Skeletal muscle cell (primary cell): ENCODE results near the gene REEP6.
"Not testable (repeated sequence)": the region's sequence is repeated elsewhere in the genome, so short reads cannot be mapped to it uniquely, and the experiment has no call there.

Experiments used
- DNase-seq: peaks from one replicate; pipeline ENCODE4 v3.0.0-alpha.2; 2010; ENCODE audit warnings: low read depth
- H3K4me3 ChIP-seq: 2 replicates; pipeline ENCODE4 v1.5.1; 2011; ENCODE audit warnings: low read depth, mild to moderate bottlenecking, control low read depth, low read length, moderate library complexity

REEP6 gene

DNA sequence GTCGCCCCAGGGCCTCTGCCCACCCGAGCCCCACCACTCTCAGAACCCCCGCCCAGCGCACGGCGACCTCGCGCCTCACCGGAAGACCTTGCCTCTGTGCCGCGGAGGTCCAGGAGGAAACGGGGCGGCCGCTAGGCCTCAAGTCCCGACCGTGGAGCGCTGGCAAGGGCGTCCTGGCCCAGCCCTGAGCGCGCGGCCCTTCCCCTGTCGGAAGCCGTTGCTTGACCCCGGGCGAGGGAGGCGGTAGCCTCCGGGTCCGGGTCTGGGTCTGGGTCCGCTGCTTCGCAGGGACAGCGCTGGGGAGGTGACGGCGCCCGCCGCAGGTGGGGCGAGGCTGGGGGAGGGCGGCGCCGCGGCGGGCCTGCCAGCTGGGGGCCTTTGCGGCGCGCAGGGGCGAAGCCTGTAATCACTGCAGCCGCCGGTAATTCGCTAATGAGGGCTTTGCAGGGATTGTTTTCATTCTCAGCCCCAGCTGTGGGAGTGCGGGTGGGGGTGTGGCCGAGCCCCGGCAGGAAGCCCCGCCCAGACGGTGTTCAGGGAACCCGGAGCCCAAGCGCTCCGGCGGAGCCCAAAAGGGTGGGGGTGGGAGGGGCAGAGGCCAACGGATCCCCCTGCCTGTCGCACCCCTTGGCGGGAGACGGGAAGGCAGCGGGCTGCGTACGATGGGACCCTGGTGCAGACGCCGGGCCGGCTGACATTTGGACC, 20.5 kb upstream of the REEP6 start:
- peak overlapping the region; percentile 32 for H3K4me3 ChIP-seq
- DNase-seq: no peak

DNA sequence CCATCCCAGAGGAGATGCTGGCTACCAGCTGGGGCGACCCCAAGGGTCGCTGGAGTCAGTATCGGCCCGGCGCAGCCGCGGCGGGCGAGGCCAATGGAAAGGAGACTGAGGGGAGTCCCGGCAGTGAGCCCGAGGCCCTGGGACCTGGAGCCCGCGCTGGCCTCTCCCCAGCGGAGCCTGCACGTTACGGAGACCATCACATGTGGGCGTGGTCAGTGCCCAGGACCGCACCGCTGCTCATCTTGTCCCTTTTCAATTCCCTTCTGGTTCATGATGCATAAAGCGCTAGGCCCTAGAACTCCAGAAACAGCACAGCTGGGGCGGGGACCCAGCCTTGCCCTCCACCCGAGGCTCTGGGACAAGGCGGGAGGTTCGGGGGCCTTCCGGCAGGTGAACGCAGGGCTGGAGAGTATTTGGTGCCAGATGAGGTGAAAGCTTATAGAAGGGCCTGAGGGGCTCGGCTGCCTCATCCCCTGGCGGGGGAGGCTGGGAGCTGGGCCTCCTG, 19.9 kb upstream of the REEP6 start:
- peak overlapping the region; percentile 32 for H3K4me3 ChIP-seq

DNA sequence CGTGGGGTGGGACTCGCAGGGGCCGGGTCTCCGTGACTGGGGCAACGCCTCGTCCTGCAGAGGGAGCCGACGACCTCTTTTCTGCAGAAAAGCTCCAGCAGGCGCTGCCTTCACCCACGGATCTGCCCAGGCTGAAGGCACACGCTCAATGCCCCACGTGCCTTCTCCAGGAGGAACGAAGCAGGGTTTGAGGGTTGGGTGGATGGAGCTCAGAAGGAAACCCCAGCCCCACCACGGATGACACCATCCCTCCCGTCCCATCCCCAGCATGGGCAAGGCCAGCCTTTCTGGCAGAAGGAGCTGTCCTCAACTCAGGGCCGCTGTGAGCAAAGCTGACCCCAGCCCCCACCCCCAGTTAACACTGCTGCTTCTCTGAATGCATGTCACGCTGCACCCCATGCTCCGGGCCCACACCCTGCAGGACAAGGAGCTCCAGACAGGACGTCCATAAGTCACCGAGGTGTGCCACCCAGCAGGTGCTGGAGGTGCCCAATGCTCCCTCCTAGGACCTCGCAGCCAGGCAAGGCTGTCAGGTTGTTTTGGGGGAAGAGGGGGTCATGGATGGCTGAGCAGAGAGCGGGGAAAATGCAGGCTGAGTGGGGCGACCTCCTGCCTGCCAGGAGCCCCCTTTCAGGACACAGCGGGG, 19.3 kb upstream of the REEP6 start:
- no peak for DNase-seq
- H3K4me3 ChIP-seq: no peak overlapping the region

More for the DNA sequence above, 19.9 kb upstream of the REEP6 start:
- DNase-seq: no peak

DNA sequence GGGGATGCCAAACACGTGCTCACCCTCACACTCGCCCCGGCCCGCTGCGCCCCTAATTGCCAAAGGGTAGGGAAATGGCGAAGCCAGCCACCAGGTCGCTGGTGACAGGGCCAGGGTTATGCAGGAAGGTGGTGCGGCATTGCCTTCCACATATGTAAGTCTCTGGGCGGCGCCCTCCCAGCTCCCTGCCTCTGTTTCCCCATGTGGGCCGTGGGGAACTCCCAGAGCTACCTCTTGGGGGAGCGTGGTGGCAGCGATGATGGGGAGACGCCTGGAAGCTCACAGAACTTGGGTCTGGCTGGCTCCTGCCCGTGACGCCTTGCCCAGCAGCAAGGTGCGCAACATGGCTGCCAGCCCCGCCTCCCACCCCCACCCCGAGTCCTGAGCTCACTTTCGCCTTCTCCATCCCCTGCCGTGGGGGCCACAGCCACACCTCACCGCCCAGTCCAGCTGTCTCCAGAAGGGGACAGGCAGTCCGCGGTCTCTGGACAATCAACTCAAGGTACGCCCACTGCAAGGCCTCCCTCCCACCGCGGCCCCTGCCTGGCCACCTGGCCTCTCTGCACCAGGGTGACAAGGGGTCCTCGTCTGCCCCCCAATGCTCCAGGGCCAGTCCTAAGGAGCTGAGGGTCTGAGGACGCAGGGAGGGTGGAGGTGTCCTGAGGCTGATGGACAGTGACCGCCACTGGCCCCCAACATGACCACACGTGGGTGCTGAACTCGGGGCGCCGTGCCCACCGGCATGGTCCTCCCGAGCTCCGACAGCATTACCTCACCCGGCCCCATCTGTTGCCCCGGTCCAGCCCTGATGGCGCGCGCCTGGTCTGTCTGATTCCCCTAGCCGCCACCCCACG, 18.5 kb upstream of the REEP6 start:
- H3K4me3 ChIP-seq: no peak overlapping the region

GRCh38 chr19:1473085-1473851, 17.7 kb upstream of the REEP6 start:
- no peak for DNase-seq
- H3K4me3 ChIP-seq: no peak overlapping the region

More for the DNA sequence above, 18.5 kb upstream of the REEP6 start:
- DNase-seq: no peak

GRCh38 chr19:1474011-1474764, 16.8 kb upstream of the REEP6 start:
- no peak overlapping the region for H3K4me3 ChIP-seq
- DNase-seq: no peak

DNA sequence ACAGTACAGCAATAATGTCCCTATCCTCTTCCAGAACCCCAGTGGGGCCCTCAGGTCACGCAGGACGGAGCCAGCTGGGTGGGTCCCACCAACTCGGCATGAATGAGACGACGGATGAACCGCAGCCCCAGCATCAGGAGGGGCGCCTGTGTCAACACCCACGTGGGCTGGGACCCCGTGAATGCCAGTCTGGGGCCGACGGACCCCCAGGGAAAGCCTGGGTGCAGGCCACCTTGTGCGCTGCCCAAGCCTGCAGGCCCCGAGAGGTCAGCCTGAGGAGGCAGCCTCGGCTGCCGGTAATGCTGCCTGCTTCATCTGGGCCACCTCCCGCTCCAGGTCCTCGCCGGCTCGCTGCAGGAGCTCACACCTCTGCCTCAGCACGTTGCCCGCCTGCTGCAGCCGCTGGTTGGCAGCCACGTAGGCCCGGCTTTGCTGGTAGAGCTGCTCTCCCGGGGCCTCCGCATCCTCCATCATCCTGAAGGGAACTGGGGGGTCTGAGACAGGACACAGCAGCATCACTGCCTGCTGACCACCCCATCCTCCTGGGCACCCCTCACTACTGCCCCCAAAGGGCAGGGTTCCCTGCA, 16.1 kb upstream of the REEP6 start:
- no peak for DNase-seq
- H3K4me3 ChIP-seq: no peak overlapping the region

- DNase-seq: no peak
- H3K4me3 ChIP-seq: no peak overlapping the region
Observed at GRCh38 chr19:1475751-1476437, 15.1 kb upstream of the REEP6 start.

- not testable (repeated sequence) for DNase-seq, H3K4me3 ChIP-seq
Observed at GRCh38 chr19:1477056-1477455, 13.9 kb upstream of the REEP6 start.

DNA sequence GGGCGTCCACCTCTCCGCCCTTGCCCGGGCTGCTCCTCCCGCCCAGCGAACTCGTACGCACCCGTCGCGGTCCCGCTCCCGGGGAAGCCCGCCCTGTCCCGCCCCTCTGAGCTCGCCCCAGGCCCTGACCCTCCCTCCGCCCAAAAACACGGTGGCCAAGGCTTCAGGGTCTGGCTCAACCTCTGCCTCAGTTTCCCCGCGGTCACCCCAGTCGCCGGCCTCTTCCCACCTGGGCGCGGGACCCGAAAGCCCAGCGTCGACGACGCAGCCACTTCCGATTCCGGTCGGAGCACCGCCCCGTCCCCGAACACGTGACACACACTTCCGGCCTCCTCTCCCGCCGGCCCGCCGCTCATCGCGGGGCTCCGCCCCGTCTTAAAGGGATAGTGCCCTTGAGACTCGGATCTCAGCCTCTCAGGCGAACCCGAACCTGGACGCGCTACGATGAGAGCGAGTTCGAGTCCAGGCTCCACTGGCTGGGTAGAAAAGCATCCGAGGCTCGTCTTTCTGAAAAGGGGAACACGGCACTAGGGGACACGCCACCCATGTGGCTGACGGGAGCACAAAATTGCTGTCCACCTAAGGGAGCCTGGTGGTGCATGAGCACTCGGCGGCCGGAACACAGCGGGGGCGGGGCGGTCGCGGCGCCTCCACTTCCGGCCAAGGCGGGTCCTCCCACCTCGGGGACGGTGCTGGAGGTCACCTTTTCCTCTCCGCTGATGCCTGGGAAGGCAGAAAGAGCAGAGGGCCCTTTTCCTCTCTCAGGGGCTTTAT, 11.9 kb upstream of the REEP6 start, which contains the start of gene C19orf25:
Gene C19orf25, minus strand, starts transcription at position 282 of the 774 bp plus-strand sequence. CDS start 312 bp downstream, outside the sequence.
- H3K4me3 ChIP-seq: peak within 1 kb of the TSS; percentile 88
- peak; percentile 69 for DNase-seq

DNA sequence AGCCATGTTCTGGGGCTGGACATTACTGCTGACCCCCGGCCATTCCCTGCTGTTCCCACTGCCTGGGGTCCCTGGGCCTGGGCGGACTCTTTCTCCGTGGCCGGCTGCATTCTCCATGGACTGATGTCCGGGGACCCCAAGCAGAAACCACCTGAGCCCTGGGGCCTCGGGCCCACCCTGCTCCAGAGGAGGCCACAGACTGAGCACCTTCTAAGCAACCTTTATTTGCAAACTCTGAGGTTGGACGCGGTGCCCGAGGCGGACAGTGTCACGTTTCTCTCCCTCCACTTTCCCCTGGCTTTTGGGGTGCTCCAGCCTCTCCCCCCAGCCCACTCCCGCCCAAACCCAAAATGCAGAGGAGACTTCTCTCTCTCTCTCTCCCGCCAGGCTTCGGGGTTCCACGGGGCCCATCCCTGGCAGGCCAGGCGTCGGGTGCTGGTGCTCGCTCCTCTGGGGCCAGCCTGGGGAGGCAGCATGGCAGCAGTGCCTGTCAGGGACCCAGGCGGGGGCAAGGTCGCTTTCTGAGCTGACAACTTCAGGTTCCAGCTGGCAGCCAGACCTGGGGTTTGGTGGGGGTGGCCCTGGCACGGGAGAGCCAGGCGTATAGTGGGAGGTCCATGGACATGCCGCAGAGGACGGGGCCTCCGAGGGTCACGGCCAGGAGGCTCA, 9.6 kb upstream of the REEP6 start:
- DNase-seq: no peak
- H3K4me3 ChIP-seq: no peak overlapping the region

GRCh38 chr19:1481893-1482360, 9.1 kb upstream of the REEP6 start:
- DNase-seq: no peak
- no peak overlapping the region for H3K4me3 ChIP-seq

DNA sequence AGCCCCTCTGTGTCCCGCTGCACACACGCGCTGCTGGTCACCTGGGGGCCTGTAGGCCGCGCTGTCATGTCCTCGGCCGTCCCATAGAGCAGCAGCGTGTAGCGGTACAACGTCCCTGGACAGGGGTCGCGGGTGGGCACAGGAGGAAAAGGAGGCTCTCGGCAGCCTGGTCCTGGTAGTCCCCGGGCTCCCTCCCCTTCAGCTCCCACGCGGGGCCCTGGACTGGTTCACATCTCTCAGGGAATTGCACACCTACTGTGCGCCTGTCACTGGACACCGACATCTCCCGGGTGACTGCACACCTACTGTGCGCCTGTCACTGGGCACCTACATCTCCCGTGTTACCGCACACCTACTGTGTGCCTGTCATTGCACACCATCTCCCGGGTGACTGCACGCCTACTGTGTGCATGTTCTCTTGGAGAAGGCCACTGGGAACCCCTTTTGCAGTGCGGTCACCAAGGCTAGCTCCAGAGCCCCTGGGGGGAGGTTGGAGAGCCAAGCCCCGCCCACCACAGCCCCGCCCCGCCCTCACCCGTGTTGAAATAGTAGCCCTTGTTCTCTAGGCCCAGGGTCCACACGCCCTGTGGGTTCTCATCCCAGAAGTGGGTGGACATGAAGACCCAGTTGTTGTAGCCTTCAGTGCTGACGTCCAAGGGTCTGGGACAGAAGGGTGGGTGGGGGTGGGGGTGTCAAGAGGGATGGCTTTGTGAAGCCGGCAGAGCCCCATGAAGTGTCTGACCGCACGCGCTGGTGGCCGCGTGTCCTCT, 8.4 kb upstream of the REEP6 start:
- DNase-seq: no peak
- no peak overlapping the region for H3K4me3 ChIP-seq

- H3K4me3 ChIP-seq: no peak overlapping the region
- DNase-seq: no peak
Observed at GRCh38 chr19:1483131-1483978, 7.6 kb upstream of the REEP6 start.

DNA sequence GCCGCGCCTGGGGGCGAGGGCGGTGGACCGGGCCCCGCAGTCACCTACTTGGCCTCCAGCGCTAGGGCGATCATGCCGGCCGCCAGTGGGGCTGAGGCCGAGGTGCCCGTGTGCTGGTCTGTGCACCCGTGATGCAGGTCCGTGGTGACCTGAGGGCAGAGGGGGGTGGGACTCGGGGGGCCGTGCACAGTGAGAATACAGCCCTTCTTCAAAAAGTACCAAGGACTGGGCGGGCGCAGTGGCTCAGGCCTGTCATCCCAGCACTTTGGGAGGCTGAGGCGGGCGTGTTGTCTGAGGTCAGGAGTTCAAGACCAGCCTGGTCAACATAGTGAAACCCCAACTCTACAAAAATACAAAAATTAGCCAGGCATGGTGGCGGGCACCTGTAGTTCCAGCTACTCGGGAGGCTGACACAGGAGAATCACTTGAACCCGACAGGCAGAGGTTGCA, 7.0 kb upstream of the REEP6 start:
- no peak overlapping the region for H3K4me3 ChIP-seq
- no peak for DNase-seq
